ENCODE measurements around the gene SYP.

DNA sequence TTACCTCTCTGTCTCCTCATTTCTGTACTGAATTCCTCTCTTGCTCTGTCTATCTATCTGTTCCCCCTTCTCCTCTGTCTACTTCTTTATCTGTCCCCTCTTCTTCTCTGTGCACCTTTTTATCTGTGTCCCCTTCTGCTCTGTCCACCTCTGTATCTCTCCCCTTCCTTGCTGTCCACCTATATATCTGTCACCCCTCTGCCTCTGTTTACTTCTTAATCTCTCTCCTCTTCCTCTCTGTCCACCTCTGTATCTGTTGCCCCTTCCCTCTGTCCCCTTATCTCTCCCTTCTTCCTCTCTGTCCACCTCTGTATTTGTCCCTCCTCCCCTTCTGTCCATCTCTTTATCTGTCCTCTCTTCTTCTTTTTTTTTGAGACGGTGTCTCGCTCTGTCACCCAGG, 44.2 kb upstream of the SYP start:
- TF ChIP-seq POLR2A (IDR thresholded peaks at IDR 0.05; ENCODE audit: low read depth, low read length) (no peak), POLR2AphosphoS5 (IDR thresholded peaks at IDR 0.05; ENCODE audit: low read depth, low read length) (no peak)
